Bladder microvascular endothelial cell (primary cell): ENCODE results near the gene SYTL5. TPM values are rescaled to one million over a fixed set of nuclear protein-coding genes. Genes with fewer than 3 reads are reported as not detected.

ENCODE experiments used
- total RNA-seq: library from RNA; depleted of rRNA; stranded (reverse); fragments of >200 nt; gene quantifications from 2 replicates; pipeline ENCODE4 v1.2.3, GENCODE V29; 2014

The SYTL5 gene
- under 0.01 TPM in 1 of 2 replicates, not detected in the other for total RNA-seq

DNA sequence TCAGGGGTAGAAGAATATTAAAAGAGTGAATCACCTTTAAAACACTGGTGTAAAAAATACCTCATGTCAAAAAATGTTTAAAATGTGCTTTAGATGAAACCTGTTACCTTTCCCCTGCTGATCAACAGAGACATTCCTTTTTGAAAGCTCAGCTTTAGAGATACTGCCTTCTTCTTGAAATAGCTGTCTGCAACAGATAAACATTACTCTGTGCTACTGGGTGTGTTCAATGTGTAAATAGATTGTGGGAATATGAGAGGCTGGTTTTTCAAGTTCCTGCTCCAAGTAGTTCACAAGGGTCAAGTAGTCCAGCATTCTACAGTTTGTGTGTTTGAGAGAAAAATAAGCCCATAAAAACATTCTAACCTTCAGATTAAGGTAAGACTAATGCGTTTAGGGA, at the start of gene SYTL5:
Gene SYTL5 (plus strand): TSS at position 263 of the 400 bp plus-strand sequence. CDS start 27,337 bp downstream, outside the sequence.

Other genes starting within 250 kb of the SYTL5 start
- not detected in 2 replicates for gene CYBB, start 226.5 kb upstream of the SYTL5 start, total RNA-seq
- 21.4 and 32.7 TPM in 2 replicates for gene DYNLT3, start 159.0 kb upstream of the SYTL5 start, total RNA-seq
- 64.1 and 74.6 TPM in 2 replicates for gene SRPX, start 214.3 kb downstream of the SYTL5 start, total RNA-seq